HG03159 (cell line): ENCODE measurements around the gene KMT5C.

Experiments used
- ATAC-seq: cut with Tn5 transposase; IDR thresholded peaks from one replicate; pipeline ENCODE4 v1.9.1; 2021; ENCODE audit warnings: mild to moderate bottlenecking, moderate library complexity; ENCODE audit not compliant: unreplicated experiment

Gene KMT5C

DNA sequence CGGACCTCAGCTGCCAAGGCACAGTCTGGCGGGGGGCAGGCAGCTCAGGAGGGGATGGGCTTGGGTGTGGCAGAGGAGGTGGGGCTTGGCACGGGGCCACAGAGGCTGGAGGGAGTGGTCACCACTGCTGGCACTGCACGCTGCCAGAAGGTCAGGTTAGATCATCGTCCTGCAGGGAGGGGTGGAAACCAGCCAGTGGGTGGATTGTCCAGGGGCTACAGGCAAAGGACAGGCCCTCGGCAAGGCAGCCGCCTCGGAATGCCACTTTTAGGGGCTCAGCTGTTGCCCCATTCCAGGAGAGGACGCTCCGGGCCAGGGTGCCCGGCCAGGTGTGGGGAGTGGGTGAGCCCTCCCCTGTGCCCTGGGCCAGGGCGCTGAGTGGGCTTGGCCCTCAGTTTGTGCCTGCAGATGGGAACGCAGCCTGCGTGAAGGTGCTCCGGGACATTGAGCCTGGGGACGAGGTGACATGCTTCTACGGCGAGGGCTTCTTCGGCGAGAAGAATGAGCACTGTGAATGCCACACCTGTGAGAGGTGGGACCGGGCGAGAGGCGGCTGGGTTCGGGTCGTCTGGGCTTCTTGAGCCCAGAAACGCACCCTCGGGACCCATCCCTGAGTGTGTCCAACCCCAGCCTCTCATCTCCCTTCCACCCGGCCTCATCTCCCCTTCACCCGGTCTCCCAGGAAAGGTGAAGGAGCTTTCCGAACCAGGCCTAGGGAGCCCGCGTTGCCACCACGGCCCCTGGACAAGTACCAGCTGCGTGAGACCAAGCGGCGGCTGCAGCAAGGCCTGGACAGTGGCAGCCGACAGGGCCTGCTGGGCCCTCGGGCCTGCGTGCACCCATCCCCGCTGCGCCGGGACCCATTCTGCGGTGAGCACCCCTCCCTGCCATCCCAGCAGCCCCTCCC, 6.4 kb downstream of the KMT5C start:
- no peak for ATAC-seq

DNA sequence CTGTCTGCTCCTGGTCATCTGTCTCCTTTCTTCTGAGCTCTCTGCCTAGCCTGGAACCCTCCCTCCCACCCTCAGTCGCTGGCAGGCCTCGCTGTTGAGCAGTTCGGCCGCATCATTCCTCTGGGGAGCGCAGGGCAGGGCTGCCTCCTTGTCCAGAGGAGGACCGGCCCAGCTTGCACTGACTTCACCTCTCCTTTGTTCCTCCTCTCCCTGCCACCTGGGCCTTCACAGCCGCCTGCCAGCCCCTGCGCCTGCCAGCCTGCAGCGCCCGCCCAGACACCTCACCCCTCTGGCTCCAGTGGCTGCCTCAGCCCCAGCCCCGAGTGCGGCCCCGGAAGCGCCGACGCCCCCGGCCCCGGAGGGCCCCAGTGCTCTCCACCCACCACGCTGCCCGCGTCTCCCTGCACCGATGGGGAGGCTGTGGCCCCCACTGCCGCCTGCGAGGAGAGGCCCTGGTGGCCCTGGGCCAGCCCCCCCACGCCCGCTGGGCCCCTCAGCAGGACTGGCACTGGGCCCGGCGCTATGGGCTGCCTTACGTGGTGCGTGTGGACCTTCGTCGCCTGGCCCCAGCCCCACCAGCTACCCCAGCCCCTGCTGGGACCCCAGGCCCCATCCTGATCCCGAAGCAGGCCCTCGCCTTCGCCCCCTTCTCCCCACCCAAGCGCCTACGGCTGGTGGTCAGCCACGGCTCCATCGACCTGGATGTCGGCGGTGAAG, 7.2 kb downstream of the KMT5C start:
- ATAC-seq: no peak

- ATAC-seq: no peak
These were observed 7.8 kb downstream of the KMT5C start for GRCh38 chr19:55347442-55348009.

GRCh38 chr19:55348317-55349034, 8.8 kb downstream of the KMT5C start:
- no peak for ATAC-seq

- no peak for ATAC-seq
These were observed 11.1 kb downstream of the KMT5C start for GRCh38 chr19:55350620-55351315.

GRCh38 chr19:55352040-55352439, 12.4 kb downstream of the KMT5C start:
- no peak for ATAC-seq

DNA sequence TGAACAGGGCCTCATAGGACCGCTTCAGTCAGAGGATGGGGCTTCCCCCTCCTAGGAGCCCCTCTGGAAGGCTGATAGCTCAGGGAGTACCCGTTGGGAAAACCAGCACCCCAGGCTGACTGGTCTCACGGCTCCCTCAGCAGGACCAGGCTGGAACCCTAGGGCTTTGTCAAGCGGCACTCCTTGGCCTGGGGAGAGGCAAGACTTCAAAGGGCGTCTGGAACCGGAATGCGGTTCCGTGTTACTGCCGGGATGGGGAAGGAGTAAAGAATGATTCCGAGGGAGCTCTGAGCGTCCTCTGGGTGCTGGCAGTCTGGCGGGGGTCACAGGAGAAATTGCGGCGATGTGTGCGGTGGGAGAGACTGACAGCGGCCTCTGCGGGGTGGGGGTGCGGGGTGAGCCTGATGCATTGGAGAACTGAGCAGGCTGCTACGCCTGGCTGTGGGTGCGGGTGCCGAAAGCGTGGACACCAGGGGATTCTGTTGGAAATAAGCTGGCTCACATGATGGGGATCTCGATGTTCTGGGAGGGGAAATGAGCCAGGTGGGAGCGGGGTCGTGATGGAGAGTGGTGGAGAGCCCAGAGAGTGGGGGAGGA, 13.0 kb downstream of the KMT5C start:
- no peak for ATAC-seq

GRCh38 chr19:55353356-55353802, 13.7 kb downstream of the KMT5C start:
- no peak for ATAC-seq

GRCh38 chr19:55353803-55354697, 14.4 kb downstream of the KMT5C start:
- no peak for ATAC-seq

DNA sequence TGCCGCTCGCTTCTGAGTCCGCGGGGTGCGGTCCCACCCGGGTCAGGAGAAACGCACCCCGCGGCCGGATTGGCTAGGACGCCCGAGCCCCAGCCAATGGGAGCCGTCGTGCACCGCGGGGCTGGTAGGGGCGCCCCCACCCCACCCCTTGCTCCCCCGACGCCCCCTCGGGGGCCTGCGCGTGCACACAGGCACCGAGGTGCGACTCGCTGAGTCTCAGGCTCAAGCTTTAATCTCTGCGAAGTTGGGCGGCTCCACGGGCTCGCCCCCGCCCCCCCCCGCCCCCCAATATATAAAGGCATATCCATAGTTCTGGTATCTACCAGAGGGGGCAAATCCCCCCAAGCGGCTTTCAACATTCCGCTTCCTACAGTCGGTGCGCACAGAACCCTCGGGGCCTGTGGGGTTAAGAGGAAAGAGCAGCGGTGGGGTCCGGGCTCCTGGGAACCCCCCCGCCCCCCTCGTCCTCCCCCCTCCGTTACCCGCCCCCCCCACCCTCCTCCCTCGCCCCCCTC, 15.1 kb downstream of the KMT5C start, which contains the start of gene COX6B2:
Gene COX6B2 (minus strand): TSS at position 22 of the 515 bp plus-strand sequence. CDS start 198 bp downstream, outside the sequence.
- ATAC-seq: no peak

DNA sequence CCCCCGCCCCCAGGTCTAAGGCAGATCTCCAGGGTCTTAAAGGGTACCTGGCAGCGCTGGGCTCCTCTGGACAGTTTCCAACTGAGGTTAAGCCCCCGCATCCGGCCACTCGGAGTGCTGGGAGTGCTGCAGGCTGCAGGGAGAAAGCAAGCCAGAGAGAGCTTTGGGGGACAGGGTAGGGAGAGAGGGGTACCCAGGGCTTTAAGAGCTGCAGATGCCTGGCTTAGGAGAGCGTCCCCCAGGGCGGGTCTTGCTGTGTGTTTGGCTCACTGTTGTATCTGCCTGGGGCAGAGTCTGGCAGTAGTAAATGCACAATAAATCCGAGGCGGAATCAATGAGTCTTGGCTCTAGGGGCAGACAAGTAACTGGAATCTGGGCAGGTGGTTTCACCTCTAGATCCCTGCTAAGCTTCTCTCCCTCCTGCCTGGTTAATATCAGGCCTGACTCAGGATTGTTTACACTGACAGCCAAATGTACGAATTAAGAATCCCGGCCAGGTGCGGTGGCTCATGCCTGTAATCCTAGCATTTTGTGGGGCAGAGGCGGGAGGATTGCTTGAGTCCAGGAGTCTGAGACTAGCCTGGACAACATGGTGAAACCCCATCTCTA, 15.6 kb downstream of the KMT5C start:
- no peak for ATAC-seq

DNA sequence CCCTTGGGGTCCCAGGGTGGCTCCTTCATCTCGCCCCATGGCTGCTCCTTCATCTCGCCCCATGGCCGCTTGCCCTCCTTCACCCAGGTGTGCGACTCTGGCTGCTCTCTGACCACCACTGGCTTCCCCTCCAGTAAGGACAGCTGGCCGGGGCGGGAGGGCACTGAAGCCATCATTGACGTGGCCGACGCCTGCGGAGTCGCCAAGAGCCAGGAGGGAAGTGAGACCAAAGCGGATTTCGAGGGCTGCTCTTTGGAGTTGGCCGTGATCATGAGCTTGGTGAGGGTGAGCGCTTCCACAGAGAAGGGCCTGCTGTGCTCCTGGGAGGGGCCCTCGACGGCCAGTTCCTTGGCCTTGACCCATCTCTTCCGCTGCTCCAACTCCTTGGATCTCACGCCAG, 18.8 kb downstream of the KMT5C start:
- ATAC-seq: no peak

- ATAC-seq: no peak
These were observed 19.6 kb downstream of the KMT5C start for GRCh38 chr19:55358943-55359908.

DNA sequence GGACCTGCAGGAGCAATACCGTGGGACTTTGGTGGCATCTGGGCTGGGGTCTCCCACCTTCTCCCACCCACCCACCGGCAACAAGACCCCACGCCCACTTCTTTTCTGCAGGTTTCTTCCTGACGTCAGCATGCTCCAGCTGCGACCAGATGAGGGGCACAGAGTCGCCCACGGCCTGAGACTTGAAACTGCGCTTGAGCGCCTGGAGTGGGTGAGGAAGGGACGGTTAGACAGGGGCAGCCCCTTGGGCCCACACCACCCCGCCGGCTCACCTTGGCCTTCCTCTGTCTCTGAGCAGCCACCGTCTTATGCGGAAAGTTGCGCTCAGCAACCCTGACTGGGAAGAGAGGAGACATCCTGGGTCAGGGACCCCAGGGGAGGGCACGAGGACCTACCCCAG, 21.2 kb downstream of the KMT5C start:
- ATAC-seq: no peak

DNA sequence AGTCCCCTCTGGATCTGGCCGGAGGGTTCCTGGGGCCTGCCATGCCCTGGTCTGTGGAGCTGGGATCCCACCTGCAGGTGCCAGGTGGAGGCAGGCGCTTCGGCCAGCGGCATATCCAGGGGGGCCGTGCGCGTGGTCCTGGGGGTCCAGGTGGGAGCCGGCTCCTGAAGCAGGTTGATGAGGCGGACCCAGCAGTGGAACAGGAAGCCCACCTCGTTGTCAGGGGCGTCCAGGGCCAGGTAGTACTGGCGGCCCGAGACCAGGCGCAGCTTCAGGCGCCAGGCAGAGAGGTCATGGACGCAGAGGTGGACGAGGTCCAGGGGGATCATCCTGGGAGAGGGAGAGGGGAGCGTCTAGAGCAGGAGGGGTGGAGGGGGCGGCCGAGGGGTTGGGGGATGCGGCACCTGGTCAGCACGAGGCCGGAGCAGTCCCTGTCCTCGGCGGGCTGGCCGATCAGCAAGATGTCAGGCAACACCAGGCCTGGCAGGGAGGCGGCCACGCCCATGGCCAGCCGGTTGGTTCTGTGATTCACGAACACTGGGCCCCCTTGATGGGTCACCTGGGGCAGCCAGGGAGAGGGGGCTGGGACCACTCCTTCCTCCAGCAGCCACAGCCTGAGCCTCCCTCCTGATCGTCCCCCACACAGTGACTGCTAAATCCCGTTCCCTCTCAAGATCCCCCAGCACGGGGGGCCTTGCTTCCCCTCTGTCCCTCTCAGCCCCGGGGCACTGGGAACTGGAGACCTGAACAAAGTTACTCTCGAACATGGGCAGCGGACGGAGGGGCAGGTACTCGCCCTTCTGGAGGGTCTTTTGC, 22.7 kb downstream of the KMT5C start:
- no peak for ATAC-seq

GRCh38 chr19:55362990-55363716, 23.5 kb downstream of the KMT5C start, which contains the start of gene GARIN5B:
Gene GARIN5B, minus strand, starts transcription at chr19:55363260. Its CDS starts 194 bp downstream, at chr19:55363066.
- no peak for ATAC-seq
